ENCODE measurements around the gene POTEH. TPM values are rescaled to one million over a fixed set of nuclear protein-coding genes. Genes with fewer than 3 reads are reported as not detected.
A peak's percentile ranks its signal among the peaks of the same experiment; 100 is the strongest.
"Not testable (repeated sequence)": the region's sequence is repeated elsewhere in the genome, so short reads cannot be mapped to it uniquely, and the experiment has no call there.

Gene POTEH
- polyA plus RNA-seq, 6 donors from 2014 or later = 0.21 TPM; not detected in 5

DNA sequence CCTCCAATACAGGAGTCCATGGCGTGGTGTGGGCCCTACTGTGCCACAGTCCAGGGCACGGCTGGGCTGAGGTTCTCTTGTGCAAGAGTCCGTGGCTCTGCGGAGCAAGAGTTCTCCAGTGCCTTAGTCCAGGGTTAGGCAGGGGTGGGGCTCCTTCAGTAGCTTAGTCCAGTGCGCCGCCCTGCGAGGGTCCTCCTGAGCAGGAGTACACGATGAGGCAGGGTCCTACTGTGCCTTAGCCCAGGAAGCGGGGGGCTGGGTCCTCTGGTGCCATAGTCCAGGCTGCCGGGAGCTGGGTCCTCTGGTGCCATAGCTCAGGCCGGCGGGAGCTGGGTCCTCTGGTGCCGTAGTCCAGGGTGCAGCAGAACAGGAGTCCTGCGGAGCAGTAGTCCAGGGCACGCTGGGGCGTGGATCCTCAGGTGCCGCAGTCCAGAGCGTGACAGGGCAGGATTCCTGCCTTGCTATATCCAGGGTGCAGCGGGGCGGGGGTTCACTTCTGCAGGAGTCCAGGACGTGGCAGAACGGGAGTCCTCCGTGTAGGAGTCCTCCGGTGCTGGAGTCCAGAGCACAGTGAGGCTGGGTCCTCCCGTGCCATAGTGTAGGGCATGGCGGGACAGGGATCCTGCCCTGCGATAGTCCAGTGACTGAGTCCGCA lies 69.7 kb downstream of the POTEH start:
- H3K27me3 Mint-ChIP-seq; H3K9me3 Mint-ChIP-seq; H3K4me1 Mint-ChIP-seq; ATAC-seq (ENCODE audit: low read depth in 2 of 2); DNase-seq; H3K36me3 Mint-ChIP-seq; H3K4me3 Mint-ChIP-seq; H3K27ac Mint-ChIP-seq: not testable (repeated sequence)

DNA sequence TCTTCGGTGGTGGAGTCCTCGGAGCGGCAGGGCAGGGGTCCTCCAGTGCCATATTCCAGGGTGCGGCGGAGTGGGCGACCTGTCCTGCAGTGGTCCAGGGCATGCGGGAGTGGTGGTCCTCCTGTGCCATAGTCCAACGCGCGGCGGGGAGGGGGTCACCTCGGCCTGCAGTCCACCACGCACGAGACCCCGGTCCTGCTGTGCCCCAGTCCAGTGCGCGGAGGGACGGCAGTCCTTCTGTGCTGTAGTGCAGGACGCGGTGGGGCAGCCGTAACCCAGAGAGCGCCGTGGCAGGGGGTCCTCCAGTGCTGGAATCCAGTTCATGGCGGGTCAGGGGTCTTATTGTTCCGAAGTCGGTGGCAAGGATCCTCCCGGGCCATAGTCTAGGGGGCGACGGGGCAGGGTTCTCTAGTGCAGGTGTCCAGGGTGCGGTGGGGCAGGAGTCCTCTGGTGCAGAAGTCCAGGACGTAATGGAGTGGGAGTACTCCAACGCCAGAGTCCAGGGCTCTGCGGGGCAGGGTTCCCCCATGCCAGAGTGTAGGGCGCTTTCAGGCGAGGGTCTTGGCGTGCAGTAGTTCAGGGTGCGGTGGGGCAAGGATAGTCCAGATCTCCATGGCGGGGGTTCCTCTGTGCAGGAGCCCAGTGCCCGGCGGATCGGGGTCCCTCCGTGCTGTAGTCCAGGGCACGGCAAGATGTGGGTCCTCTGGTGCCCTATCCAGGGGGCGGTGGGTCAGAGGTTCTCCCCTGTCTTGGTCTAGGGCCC lies 70.7 kb downstream of the POTEH start:
- not testable (repeated sequence) for H3K36me3 Mint-ChIP-seq; ATAC-seq (ENCODE audit: low read depth in 2 of 2)

DNA sequence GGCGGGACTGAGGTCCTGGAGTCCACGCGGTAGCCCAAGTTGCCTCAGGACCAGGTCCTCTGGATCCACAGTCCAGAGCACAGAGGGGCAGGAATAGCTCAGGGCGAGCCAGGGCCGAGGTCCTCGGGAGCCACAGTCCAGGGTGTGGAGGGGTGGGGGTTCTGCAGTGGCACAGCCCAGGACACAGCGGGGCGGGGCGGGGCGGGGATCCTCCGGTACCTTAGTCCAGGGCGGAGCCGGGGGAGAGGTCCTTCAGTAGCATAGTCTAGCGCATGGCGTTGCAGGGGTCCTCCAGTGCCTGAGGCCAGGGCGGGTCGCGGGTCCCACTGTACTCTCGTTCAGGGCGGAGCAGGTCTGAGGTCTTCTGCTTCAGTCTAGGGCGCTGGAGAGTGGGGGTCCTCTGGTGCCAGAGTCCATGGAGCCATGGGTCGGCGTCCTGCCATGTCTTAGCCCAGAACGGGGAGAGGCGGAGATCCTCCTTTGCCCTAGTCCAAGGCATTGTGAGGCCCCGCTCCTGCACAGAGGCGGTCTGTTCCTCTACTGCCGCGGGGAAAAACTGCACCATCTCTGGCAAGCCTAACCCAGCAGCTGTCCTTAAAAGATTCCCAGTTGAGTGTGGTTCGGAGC lies 71.4 kb downstream of the POTEH start:
- not testable (repeated sequence) for DNase-seq; ATAC-seq (ENCODE audit: low read depth in 2 of 2); H3K36me3 Mint-ChIP-seq; H3K9me3 Mint-ChIP-seq; H3K27ac Mint-ChIP-seq; H3K27me3 Mint-ChIP-seq; H3K4me1 Mint-ChIP-seq
- peak overlapping the region in 1 of 8 donors; percentile 3 for H3K4me3 Mint-ChIP-seq

More for the DNA sequence above, 70.7 kb downstream of the POTEH start:
- H3K4me1 Mint-ChIP-seq, DNase-seq, H3K27ac Mint-ChIP-seq, H3K9me3 Mint-ChIP-seq, H3K4me3 Mint-ChIP-seq, H3K27me3 Mint-ChIP-seq: not testable (repeated sequence)

DNA sequence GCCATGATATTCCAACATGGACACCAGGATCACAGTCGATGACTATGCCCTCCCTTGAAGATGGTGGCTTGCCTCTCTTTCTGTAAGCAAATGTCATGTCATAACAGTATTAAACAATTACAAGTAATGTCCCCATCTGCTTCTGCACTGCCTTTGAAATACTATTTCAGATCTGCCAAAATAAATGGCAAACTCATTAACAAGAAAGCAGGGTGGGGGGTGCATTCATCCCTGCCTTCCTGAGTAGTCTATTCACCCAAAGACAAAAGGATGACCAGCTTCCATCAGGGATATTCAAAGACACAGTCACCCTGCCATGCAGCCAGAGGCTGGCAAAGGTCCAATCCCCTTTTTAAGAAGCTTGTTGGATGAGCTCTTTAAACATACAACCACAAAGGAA lies 73.7 kb downstream of the POTEH start:
- not testable (repeated sequence) for H3K4me3 Mint-ChIP-seq; H3K9me3 Mint-ChIP-seq; ATAC-seq (ENCODE audit: low read depth in 2 of 2); H3K4me1 Mint-ChIP-seq; H3K36me3 Mint-ChIP-seq; H3K27me3 Mint-ChIP-seq; DNase-seq; H3K27ac Mint-ChIP-seq

Other genes starting within 250 kb of the POTEH start
- gene OR11H1, start 161.8 kb upstream of the POTEH start, polyA plus RNA-seq (ENCODE audit: low read depth in 6 of 6) = not detected